SK-N-SH (cell line): ENCODE data around the gene EPHX1. TPM values are rescaled to one million over a fixed set of nuclear protein-coding genes. Genes with fewer than 3 reads are reported as not detected.

Experiments
- CTCF ChIA-PET: fragments of 300-600, 350-600 bp; formaldehyde crosslinking; extraction: SDS; loops from one replicate; lab custom pipeline; 2021; lab: Yijun Ruan, JAX
- POLR2A ChIA-PET: fragments of 350-600 bp; sonication (Branson Sonifier 250); formaldehyde crosslinking; extraction: SDS; loops from one replicate; lab custom pipeline; 2020; ENCODE audit warnings: antibody characterized with exemption, inconsistent platforms; lab: Yijun Ruan, JAX
- DNase-seq: peaks from one replicate; pipeline ENCODE4 v3.0.0; 2012
- H2AFZ ChIP-seq: fragments of 200-600 bp; sonication (generic); 2 replicates; pipeline ENCODE4 v1.8.1; 2016; ENCODE audit warnings: antibody characterized with exemption, mild to moderate bottlenecking, low read depth
- H3F3A ChIP-seq: fragments of 200-600 bp; sonication (generic); replicated peaks from 2 replicates; pipeline ENCODE3; 2016; ENCODE audit warnings: antibody characterized with exemption, mild to moderate bottlenecking; ENCODE audit not compliant: insufficient read depth
- H3K27ac ChIP-seq, 2 experiments: fragments of 200-500 bp in 1 of 2; fragments of 200-600 bp in 1 of 2; sonication (Bioruptor generic) in 1 of 2; sonication (generic), shearing (Covaris generic) in 1 of 2; 2 replicates each; pipeline versions ENCODE4 v1.5.1 to v1.6.1; 2014 to 2016; ENCODE audit warnings: low read depth in 2 of 2, inconsistent platforms in 1 of 2, low read length in 1 of 2, mild to moderate bottlenecking in 1 of 2, mixed read lengths in 1 of 2
- H3K27me3 ChIP-seq: fragments of 200-600 bp; sonication (generic), shearing (Covaris generic); 2 replicates; pipeline ENCODE4 v1.6.1; 2016; ENCODE audit warnings: mixed run types; ENCODE audit not compliant: insufficient read depth
- H3K36me3 ChIP-seq, 2 experiments: fragments of 200-500 bp in 1 of 2; fragments of 200-600 bp in 1 of 2; sonication (Bioruptor generic) in 1 of 2; sonication (generic) in 1 of 2; replicated peaks in 1 of 2; 2 replicates each; pipeline versions ENCODE3 to v1.5.1; 2014 to 2016; ENCODE audit warnings: low read length in 1 of 2, mild to moderate bottlenecking in 1 of 2; ENCODE audit not compliant: insufficient read depth in 2 of 2, control insufficient read depth in 1 of 2
- H3K4me1 ChIP-seq, 2 experiments: fragments of 200-500 bp in 1 of 2; fragments of 200-600 bp in 1 of 2; sonication (Bioruptor generic) in 1 of 2; sonication (generic), shearing (Covaris generic) in 1 of 2; 2 replicates each; pipeline versions ENCODE4 v1.5.1 to v1.6.1; 2014 to 2016; ENCODE audit warnings: low read depth in 1 of 2, low read length in 1 of 2, mixed run types in 1 of 2; ENCODE audit not compliant: insufficient read depth in 2 of 2, control insufficient read depth in 1 of 2
- H3K4me2 ChIP-seq: fragments of 200-600 bp; sonication (generic), shearing (Covaris generic); 2 replicates; pipeline ENCODE4 v1.6.1; 2017; ENCODE audit warnings: mixed run types
- H3K4me3 ChIP-seq, 2 experiments: fragments of 200-500 bp in 1 of 2; fragments of 200-600 bp in 1 of 2; sonication (Bioruptor generic) in 1 of 2; sonication (generic), shearing (Covaris generic) in 1 of 2; 2 replicates each; pipeline versions ENCODE4 v1.5.1 to v1.8.1; 2014 to 2016; ENCODE audit warnings: low read depth in 2 of 2, inconsistent platforms in 1 of 2, low read length in 1 of 2, mild to moderate bottlenecking in 1 of 2, mixed read lengths in 1 of 2, moderate library complexity in 1 of 2
- H3K79me2 ChIP-seq: fragments of 200-600 bp; sonication (generic); 2 replicates; pipeline ENCODE4 v1.8.1; 2017; ENCODE audit warnings: mild to moderate bottlenecking; ENCODE audit not compliant: insufficient read depth
- H3K9ac ChIP-seq: fragments of 200-600 bp; sonication (generic); 2 replicates; pipeline ENCODE4 v1.6.1; 2017; ENCODE audit warnings: mixed run types
- H3K9me2 ChIP-seq: fragments of 200-600 bp; sonication (generic); 2 replicates; pipeline ENCODE4 v1.6.1; 2017; ENCODE audit warnings: mixed run types
- H3K9me3 ChIP-seq: fragments of 200-600 bp; sonication (generic); 2 replicates; pipeline ENCODE4 v1.6.1; 2017; ENCODE audit warnings: mixed run types, mild to moderate bottlenecking, moderate library complexity
- H4K20me1 ChIP-seq: fragments of 200-600 bp; sonication (generic); 2 replicates; pipeline ENCODE4 v1.6.1; 2017; ENCODE audit warnings: mild to moderate bottlenecking, mixed run types; ENCODE audit not compliant: insufficient read depth
- CHD2 ChIP-seq: fragments of 150-350 bp; IDR thresholded peaks from 2 replicates; pipeline ENCODE4 v1.6.1; 2018; ENCODE audit warnings: low read length; ENCODE audit not compliant: partially characterized antibody
- EP300 ChIP-seq, 2 experiments: IDR thresholded peaks; 2 replicates each; pipeline versions ENCODE4 v1.4.0 to v1.6.1; 2012; ENCODE audit warnings: borderline replicate concordance in 1 of 2, low read depth in 1 of 2, low read length in 1 of 2
- FOXJ3 ChIP-seq: sonication (generic); formaldehyde crosslinking; IDR thresholded peaks from 2 replicates; pipeline ENCODE4 v1.5.1; 2020; ENCODE audit warnings: mild to moderate bottlenecking, missing genetic modification reagents
- FOXM1 ChIP-seq: IDR thresholded peaks from 2 replicates; pipeline ENCODE4 v1.4.0; 2012; ENCODE audit warnings: low read depth, mild to moderate bottlenecking
- GABPA ChIP-seq: IDR thresholded peaks from 2 replicates; pipeline ENCODE4 v1.4.0; 2012; ENCODE audit warnings: low read depth, mild to moderate bottlenecking
- JUND ChIP-seq: IDR thresholded peaks from 2 replicates; pipeline ENCODE4 v1.4.0; 2012
- NFIC ChIP-seq: IDR thresholded peaks from 2 replicates; pipeline ENCODE4 v1.4.0; 2012; ENCODE audit warnings: borderline replicate concordance
- POLR2AphosphoS5 ChIP-seq: IDR thresholded peaks from 2 replicates; pipeline ENCODE4 v1.6.1; 2012; ENCODE audit warnings: low read depth, low read length
- RAD21 ChIP-seq: IDR thresholded peaks from 2 replicates; pipeline ENCODE4 v1.6.1; 2012; ENCODE audit warnings: mild to moderate bottlenecking, low read length
- RFX5 ChIP-seq: IDR thresholded peaks from 2 replicates; pipeline ENCODE4 v1.6.1; 2012; ENCODE audit warnings: mild to moderate bottlenecking, improper control_type of control experiment, low read length
- TAF1 ChIP-seq: IDR thresholded peaks from 2 replicates; pipeline ENCODE4 v1.6.1; 2012; ENCODE audit warnings: low read depth, mild to moderate bottlenecking, low read length, moderate library complexity, borderline replicate concordance
- TCF12 ChIP-seq: IDR thresholded peaks from 2 replicates; pipeline ENCODE4 v1.4.0; 2012
- WGBS: methylation state at CpG from one replicate; pipeline ENCODE4 v1.1.6; 2017; ENCODE audit warnings: low lambda C conversion rate; 5-methylcytosine and 5-hydroxymethylcytosine counted together
- polyA plus RNA-seq, 3 experiments: library from polyadenylated mRNA; depleted of rRNA; stranded (reverse); fragments of >200 nt; gene quantifications; 2 replicates each; pipeline ENCODE4 v1.2.3, GENCODE V29; 2012
- TF ChIP-seq, protein P1 (sequence below): IDR thresholded peaks from 2 replicates; pipeline ENCODE4 v1.4.0; 2012; ENCODE audit warnings: low read depth, borderline replicate concordance
- TF ChIP-seq, protein P2 (sequence below): IDR thresholded peaks from 2 replicates; pipeline ENCODE4 v1.6.1; 2012; ENCODE audit warnings: mild to moderate bottlenecking, low read depth, low read length, moderate library complexity
- TF ChIP-seq, protein P3 (sequence below): IDR thresholded peaks from 2 replicates; pipeline ENCODE4 v1.4.0; 2012; ENCODE audit warnings: low read depth
- TF ChIP-seq, protein P4 (sequence below): IDR thresholded peaks from 2 replicates; pipeline ENCODE4 v1.4.0; 2012; ENCODE audit warnings: low read depth, borderline replicate concordance

Gene EPHX1
- polyA plus RNA-seq, 1 of the 3 experiments (the other 2 are of a cell fraction): 45.7 TPM

DNA sequence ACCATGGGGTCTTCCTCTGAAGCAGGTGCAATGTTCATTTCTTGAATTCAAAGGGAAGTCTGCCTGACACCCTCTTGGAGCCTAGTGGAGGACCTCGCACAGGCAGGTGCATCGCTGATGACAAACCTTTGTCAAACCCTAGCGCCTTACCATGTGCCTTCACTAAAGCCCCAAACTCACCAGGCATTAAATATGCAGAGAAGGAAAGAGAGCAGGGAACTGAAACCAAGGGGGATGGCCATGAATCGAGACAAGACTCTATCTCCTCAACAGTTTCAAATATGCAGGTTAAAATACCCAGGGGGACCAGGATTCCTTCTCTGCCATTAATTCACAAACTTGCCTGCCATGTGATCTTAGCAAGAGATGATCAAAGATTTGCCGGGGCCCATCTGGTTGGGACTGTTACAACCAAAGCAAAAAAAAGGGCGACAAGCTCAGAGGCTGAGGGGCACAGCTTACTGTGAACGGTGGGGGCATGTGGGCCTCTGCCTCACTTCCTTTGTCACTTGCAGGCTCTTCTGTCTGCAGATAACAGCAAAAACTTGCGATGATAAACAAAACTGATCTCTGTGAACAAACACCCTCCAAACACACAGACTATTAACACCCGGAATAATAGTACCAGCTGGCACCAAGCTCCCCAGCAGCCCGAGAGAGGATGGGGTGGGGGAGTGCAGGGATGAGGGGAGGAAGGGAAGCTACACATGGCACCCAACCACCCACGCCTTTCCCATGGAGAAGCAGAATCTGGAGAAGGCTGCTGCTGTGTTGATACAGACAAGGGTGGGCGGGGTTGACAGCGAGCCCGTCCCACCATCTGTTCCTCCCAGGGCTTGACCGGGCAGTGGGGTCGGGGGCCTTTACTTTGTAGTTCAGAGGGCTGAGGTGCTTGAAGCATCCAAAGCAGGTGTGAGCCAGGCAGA is 38.4 kb downstream of the EPHX1 start (continued):
- TF ChIP-seq, protein P1, sequence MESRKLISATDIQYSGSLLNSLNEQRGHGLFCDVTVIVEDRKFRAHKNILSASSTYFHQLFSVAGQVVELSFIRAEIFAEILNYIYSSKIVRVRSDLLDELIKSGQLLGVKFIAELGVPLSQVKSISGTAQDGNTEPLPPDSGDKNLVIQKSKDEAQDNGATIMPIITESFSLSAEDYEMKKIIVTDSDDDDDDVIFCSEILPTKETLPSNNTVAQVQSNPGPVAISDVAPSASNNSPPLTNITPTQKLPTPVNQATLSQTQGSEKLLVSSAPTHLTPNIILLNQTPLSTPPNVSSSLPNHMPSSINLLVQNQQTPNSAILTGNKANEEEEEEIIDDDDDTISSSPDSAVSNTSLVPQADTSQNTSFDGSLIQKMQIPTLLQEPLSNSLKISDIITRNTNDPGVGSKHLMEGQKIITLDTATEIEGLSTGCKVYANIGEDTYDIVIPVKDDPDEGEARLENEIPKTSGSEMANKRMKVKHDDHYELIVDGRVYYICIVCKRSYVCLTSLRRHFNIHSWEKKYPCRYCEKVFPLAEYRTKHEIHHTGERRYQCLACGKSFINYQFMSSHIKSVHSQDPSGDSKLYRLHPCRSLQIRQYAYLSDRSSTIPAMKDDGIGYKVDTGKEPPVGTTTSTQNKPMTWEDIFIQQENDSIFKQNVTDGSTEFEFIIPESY: no peak
- no peak for TF ChIP-seq EP300 (IDR thresholded peaks at IDR 0.05; ENCODE audit: borderline replicate concordance in 1 of 2, low read depth in 1 of 2, low read length in 1 of 2)
- TF ChIP-seq FOXM1: no peak
- TF ChIP-seq, protein P2, sequence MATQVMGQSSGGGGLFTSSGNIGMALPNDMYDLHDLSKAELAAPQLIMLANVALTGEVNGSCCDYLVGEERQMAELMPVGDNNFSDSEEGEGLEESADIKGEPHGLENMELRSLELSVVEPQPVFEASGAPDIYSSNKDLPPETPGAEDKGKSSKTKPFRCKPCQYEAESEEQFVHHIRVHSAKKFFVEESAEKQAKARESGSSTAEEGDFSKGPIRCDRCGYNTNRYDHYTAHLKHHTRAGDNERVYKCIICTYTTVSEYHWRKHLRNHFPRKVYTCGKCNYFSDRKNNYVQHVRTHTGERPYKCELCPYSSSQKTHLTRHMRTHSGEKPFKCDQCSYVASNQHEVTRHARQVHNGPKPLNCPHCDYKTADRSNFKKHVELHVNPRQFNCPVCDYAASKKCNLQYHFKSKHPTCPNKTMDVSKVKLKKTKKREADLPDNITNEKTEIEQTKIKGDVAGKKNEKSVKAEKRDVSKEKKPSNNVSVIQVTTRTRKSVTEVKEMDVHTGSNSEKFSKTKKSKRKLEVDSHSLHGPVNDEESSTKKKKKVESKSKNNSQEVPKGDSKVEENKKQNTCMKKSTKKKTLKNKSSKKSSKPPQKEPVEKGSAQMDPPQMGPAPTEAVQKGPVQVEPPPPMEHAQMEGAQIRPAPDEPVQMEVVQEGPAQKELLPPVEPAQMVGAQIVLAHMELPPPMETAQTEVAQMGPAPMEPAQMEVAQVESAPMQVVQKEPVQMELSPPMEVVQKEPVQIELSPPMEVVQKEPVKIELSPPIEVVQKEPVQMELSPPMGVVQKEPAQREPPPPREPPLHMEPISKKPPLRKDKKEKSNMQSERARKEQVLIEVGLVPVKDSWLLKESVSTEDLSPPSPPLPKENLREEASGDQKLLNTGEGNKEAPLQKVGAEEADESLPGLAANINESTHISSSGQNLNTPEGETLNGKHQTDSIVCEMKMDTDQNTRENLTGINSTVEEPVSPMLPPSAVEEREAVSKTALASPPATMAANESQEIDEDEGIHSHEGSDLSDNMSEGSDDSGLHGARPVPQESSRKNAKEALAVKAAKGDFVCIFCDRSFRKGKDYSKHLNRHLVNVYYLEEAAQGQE: no peak
- TF ChIP-seq TAF1: no peak
- TF ChIP-seq TCF12: no peak
- no peak for TF ChIP-seq RAD21
- TF ChIP-seq, all 33 proteins: peak for 0

DNA sequence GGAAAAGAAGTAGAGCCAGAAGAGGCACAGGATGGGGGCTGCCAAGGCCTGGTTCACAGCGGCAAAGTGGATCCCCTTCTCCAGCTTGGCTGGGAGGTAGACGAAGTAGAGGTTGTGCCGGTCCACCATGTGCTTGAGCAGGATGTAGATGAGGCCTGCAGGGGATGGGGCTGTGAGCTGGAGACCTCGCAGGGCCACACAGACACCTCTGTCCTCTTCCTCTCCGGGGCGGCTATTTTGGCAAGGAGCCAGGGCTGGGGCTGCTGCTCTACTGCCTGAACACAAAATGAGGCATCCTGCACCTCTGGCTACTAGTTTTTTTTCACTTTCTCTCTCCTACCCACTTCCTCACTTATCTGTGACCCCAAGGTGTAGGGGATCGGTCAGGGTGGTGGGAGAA is 40.0 kb downstream of the EPHX1 start:
- DNase-seq: peak; percentile 52
- Histone ChIP-seq H3K27ac (no peak overlapping the region), H3K9me2 (no peaks in the 10 kb centered on the region), H3K9me3 (no peaks in the 10 kb centered on the region), H3K4me3 (no peak overlapping the region), H3K9ac (no peak overlapping the region), H3K4me2 (no peak overlapping the region), H3K27me3 (no peaks in the 10 kb centered on the region), H3F3A (no peaks in the 10 kb centered on the region), H3K36me3 (peaks cover 0 to 21% of the 10 kb centered on the region in 2 experiments), H4K20me1 (no peaks in the 10 kb centered on the region), H3K4me1 (peaks cover 0 to 11% of the 10 kb centered on the region in 2 experiments; a peak in 1 of 4 replicates), H2AFZ (no peak overlapping the region), H3K79me2 (no peaks in the 10 kb centered on the region)
- WGBS: 73% methylated on average over 7 of the region's 7 CpGs
- POLR2A ChIA-PET: no interaction called here
- CTCF ChIA-PET: interaction anchor here (2.6 kb wide), 1 partner anchor 375 kb away, joined by 17 read pairs; no protein-coding TSS in a partner anchor
- TF ChIP-seq JUND (no peak), NFIC (no peak; the same call in 1 of the 2 replicates), CHD2 (no peak), GABPA (no peak), TAF1 (no peak), FOXJ3 (CRISPR knock-in tag) (no peak), RFX5 (no peak), POLR2AphosphoS5 (no peak)
- TF ChIP-seq, protein P3, sequence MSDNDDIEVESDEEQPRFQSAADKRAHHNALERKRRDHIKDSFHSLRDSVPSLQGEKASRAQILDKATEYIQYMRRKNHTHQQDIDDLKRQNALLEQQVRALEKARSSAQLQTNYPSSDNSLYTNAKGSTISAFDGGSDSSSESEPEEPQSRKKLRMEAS: no peak
- TF ChIP-seq, protein P1: no peak
- TF ChIP-seq, protein P2: no peak
- TF ChIP-seq, protein P4, sequence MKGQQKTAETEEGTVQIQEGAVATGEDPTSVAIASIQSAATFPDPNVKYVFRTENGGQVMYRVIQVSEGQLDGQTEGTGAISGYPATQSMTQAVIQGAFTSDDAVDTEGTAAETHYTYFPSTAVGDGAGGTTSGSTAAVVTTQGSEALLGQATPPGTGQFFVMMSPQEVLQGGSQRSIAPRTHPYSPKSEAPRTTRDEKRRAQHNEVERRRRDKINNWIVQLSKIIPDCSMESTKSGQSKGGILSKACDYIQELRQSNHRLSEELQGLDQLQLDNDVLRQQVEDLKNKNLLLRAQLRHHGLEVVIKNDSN: no peak
